Small intestine (tissue), 16 donors: Measurements from ENCODE around the gene C11orf97. TPM values are rescaled to one million over a fixed set of nuclear protein-coding genes. Genes with fewer than 3 reads are reported as not detected.

Source experiments
- DNase-seq, 2 donors: peaks; one replicate each; pipeline versions ENCODE4 v3.0.0 to v3.0.0-alpha.2; 2013
- FAIRE-seq: peaks from 2 replicates; lab custom pipeline; 2012; peaks lifted over from hg19 to GRCh38; lab: Jason Lieb, UNC
- H3K27ac ChIP-seq, 3 donors: one replicate each; pipeline ENCODE4 v1.5.1; 2013; ENCODE audit warnings: low read length in 2 of 3, mild to moderate bottlenecking in 2 of 3, control low read depth in 1 of 3, inconsistent platforms in 1 of 3, low read depth in 1 of 3, moderate library complexity in 1 of 3
- H3K27me3 ChIP-seq, 3 donors: one replicate each; pipeline ENCODE4 v1.6.1; 2013; ENCODE audit warnings: low read length in 3 of 3, inconsistent platforms in 1 of 3; ENCODE audit not compliant: control insufficient read depth in 3 of 3, insufficient read depth in 3 of 3
- H3K36me3 ChIP-seq, 3 donors: one replicate each; pipeline ENCODE4 v1.6.1; 2013; ENCODE audit warnings: low read length in 3 of 3, inconsistent platforms in 1 of 3, low read depth in 1 of 3, mild to moderate bottlenecking in 1 of 3, moderate library complexity in 1 of 3; ENCODE audit not compliant: control insufficient read depth in 3 of 3, insufficient read depth in 2 of 3
- H3K4me1 ChIP-seq, 3 donors: one replicate each; pipeline ENCODE4 v1.6.1; 2013; ENCODE audit warnings: low read length in 2 of 3, inconsistent platforms in 1 of 3, low read depth in 1 of 3, mild to moderate bottlenecking in 1 of 3, moderate library complexity in 1 of 3; ENCODE audit not compliant: control insufficient read depth in 3 of 3, insufficient read depth in 2 of 3
- H3K4me3 ChIP-seq, 3 donors: one replicate each; pipeline ENCODE4 v1.5.1; 2013; ENCODE audit warnings: low read length in 3 of 3, control low read depth in 1 of 3, inconsistent platforms in 1 of 3, low read depth in 1 of 3, mild to moderate bottlenecking in 1 of 3, moderate library complexity in 1 of 3
- H3K9me3 ChIP-seq, 2 donors: one replicate each; pipeline ENCODE4 v1.6.1; 2013; ENCODE audit warnings: low read depth in 1 of 2, low read length in 1 of 2; ENCODE audit not compliant: control insufficient read depth in 2 of 2, insufficient read depth in 1 of 2
- WGBS, 3 donors: extraction: QIAGEN DNeasy Blood & Tissue Kit; methylation state at CpG; one replicate each; pipeline ENCODE4 v1.1.7; 2013; 5-methylcytosine and 5-hydroxymethylcytosine counted together
- long read RNA-seq, 10 donors: transcript quantifications; one replicate each; lab custom pipeline, GENCODE V29; 2026
- polyA plus RNA-seq, 4 donors: library from polyadenylated mRNA; stranded (reverse) in 3 of 4; unstranded in 1 of 4; fragments of 200-250 nt in 3 of 4; fragments of 120-200 nt in 1 of 4; gene quantifications; one replicate each; pipeline versions ENCODE4 v1.2.1 to v1.2.3, GENCODE V29; 2013
- donor health status: healthy with polysubstance abuse.
- donor health status: control.
- donor health status: control.
- donor health status: Bipolar disorder and iron deficiency.
- donor health status: healthy.

C11orf97 gene
- under 1 TPM in 1 of 4 donors, not detected in 3; 0.09 TPM for polyA plus RNA-seq
- long read RNA-seq, donor 1, result 0 reads
- long read RNA-seq, donor 2, result 0 reads
- long read RNA-seq, donor 3, result 0 reads
- long read RNA-seq, donor 4, result 0 reads
- long read RNA-seq, donor 5, result 0 reads
- long read RNA-seq, donor 6, result 0 reads
- long read RNA-seq, donor 7, result 0 reads
- long read RNA-seq, donor 8, result 0 reads
- long read RNA-seq, donor 9, result 0 reads
- long read RNA-seq, donor 10, result 0 reads

- H3K27me3 ChIP-seq, result no peaks in the 10 kb centered on the region
- FAIRE-seq, result no peak
- 17 to 18% (median 17%) methylated on average over 50 to 53 of the region's 53 CpGs for WGBS, 3 donors
Measured at GRCh38 chr11:94511932-94512781, at the start of gene C11orf97. Gene C11orf97 (plus strand): TSS chr11:94512461. CDS start chr11:94512529, 68 bp downstream.

GRCh38 chr11:94469416-94469815, 42.8 kb upstream of the C11orf97 start:
- H3K27ac ChIP-seq, result no peak overlapping the region
- H3K27me3 ChIP-seq, result no peaks in the 10 kb centered on the region
- no peaks in the 10 kb centered on the region for H3K4me1 ChIP-seq
- H3K9me3 ChIP-seq, result no peaks in the 10 kb centered on the region
- peaks cover 0 to 4% (median 2%) of the 10 kb centered on the region in 3 donors for H3K36me3 ChIP-seq
- WGBS, 3 donors, result 88 to 94% (median 90%) methylated on average over 2 of the region's 2 CpGs
- no peak overlapping the region for H3K4me3 ChIP-seq
- no peak for FAIRE-seq
- DNase-seq, result no peak

More at GRCh38 chr11:94511932-94512781, at the start of gene C11orf97:
- Histone ChIP-seq H3K4me1 (peaks cover 0 to 10% (median 3%) of the 10 kb centered on the region in 3 donors), H3K36me3 (no peaks in the 10 kb centered on the region), H3K4me3 (peak within 1 kb of the TSS in 2 of 3 donors; percentile 40 to 70), H3K27ac (peak within 1 kb of the TSS in 1 of 3 donors; percentile 39), H3K9me3 (no peaks in the 10 kb centered on the region)
- DNase-seq, result peak; percentile 44 to 78

- DNase-seq, result peak in 1 of 2 donors; percentile 7
- Histone ChIP-seq H3K9me3 (no peaks in the 10 kb centered on the region), H3K27ac (no peak overlapping the region), H3K4me3 (no peak overlapping the region), H3K27me3 (no peaks in the 10 kb centered on the region), H3K4me1 (no peaks in the 10 kb centered on the region), H3K36me3 (peaks cover 0 to 9% (median 2%) of the 10 kb centered on the region in 3 donors)
- 96 to 98% (median 97%) methylated on average over 3 of the region's 3 CpGs for WGBS, 3 donors
- FAIRE-seq, result no peak
Measured at GRCh38 chr11:94472916-94473799, 39.1 kb upstream of the C11orf97 start.

- no peaks in the 10 kb centered on the region for H3K27me3 ChIP-seq
- 79 to 96% (median 89%) methylated on average over 2 of the region's 2 CpGs for WGBS, 3 donors
- H3K4me1 ChIP-seq, result no peaks in the 10 kb centered on the region
- no peak overlapping the region for H3K27ac ChIP-seq
- H3K36me3 ChIP-seq, result peaks cover 0 to 14% (median 4%) of the 10 kb centered on the region in 3 donors
- H3K9me3 ChIP-seq, result no peaks in the 10 kb centered on the region
- H3K4me3 ChIP-seq, result no peak overlapping the region
- DNase-seq, result no peak
- FAIRE-seq, result no peak
Measured at GRCh38 chr11:94477624-94478023, 34.6 kb upstream of the C11orf97 start.

- Histone ChIP-seq H3K27me3 (no peaks in the 10 kb centered on the region), H3K4me3 (no peak overlapping the region), H3K27ac (no peak overlapping the region), H3K9me3 (no peaks in the 10 kb centered on the region), H3K4me1 (no peaks in the 10 kb centered on the region), H3K36me3 (peaks cover 3 to 25% (median 11%) of the 10 kb centered on the region in 3 donors)
- DNase-seq, result no peak
- FAIRE-seq, result no peak
Measured at GRCh38 chr11:94481342-94481741, 30.9 kb upstream of the C11orf97 start.

GRCh38 chr11:94486068-94486467, 26.2 kb upstream of the C11orf97 start:
- no peak for DNase-seq
- no peaks in the 10 kb centered on the region for H3K4me1 ChIP-seq
- H3K4me3 ChIP-seq, result no peak overlapping the region
- no peaks in the 10 kb centered on the region for H3K27me3 ChIP-seq
- peaks cover 7 to 17% (median 15%) of the 10 kb centered on the region in 3 donors for H3K36me3 ChIP-seq
- FAIRE-seq, result no peak
- WGBS, 3 donors, result 88 to 96% (median 93%) methylated on average over 1 of the region's 1 CpG
- no peak overlapping the region for H3K27ac ChIP-seq
- H3K9me3 ChIP-seq, result no peaks in the 10 kb centered on the region

- WGBS, 3 donors, result 0% methylated on average over 55 of the region's 55 CpGs
- Histone ChIP-seq H3K4me3 (peak within 1 kb of the TSS; percentile 65 to 97 (median 77)), H3K27ac (peak within 1 kb of the TSS; percentile 71 to 90 (median 76)), H3K36me3 (peaks cover 3 to 8% (median 4%) of the 10 kb centered on the region in 3 donors), H3K27me3 (no peaks in the 10 kb centered on the region), H3K4me1 (peaks cover 0 to 6% (median 0%) of the 10 kb centered on the region in 3 donors), H3K9me3 (no peaks in the 10 kb centered on the region)
- peak; percentile 99 for DNase-seq
- peak; percentile 88 for FAIRE-seq
Measured at GRCh38 chr11:94493281-94494125, 18.8 kb upstream of the C11orf97 start, which contains the start of the genes ANKRD49 and MRE11. Gene ANKRD49 (plus strand): TSS chr11:94493984. CDS start chr11:94496694, 2,710 bp downstream. Gene MRE11 (minus strand): TSS chr11:94493844. CDS start chr11:94492801, 1,043 bp downstream.
